IMR-90 (cell line): Measurements from ENCODE around the gene MCM5.

Source experiments
- CEBPB ChIP-seq: IDR thresholded peaks from 2 replicates; pipeline ENCODE4 v1.6.1; 2012; ENCODE audit warnings: low read depth, low read length, improper control_type of control experiment
- CTCF ChIP-seq: conservative IDR thresholded peaks from 2 replicates; pipeline ENCODE4 v1.5.1; 2012; ENCODE audit warnings: mild to moderate bottlenecking, low read depth, low read length, improper control_type of control experiment
- ELK1 ChIP-seq: fragments of 150-350 bp; IDR thresholded peaks from 2 replicates; pipeline ENCODE4 v1.6.1; 2016; ENCODE audit warnings: low read depth, mild to moderate bottlenecking, low read length, moderate library complexity, borderline replicate concordance
- FOS ChIP-seq: fragments of 150-350 bp; IDR thresholded peaks from 2 replicates; pipeline ENCODE4 v1.6.1; 2016; ENCODE audit warnings: low read depth, low read length
- MAFK ChIP-seq: IDR thresholded peaks from 2 replicates; pipeline ENCODE4 v1.6.1; 2012; ENCODE audit warnings: low read depth, low read length, improper control_type of control experiment
- POLR2A ChIP-seq: IDR thresholded peaks from 2 replicates; pipeline ENCODE4 v1.6.1; 2012; ENCODE audit warnings: mild to moderate bottlenecking, low read depth, low read length
- RAD21 ChIP-seq: IDR thresholded peaks from 2 replicates; pipeline ENCODE4 v1.6.1; 2012; ENCODE audit warnings: low read length, improper control_type of control experiment
- RFX5 ChIP-seq: IDR thresholded peaks from 2 replicates; pipeline ENCODE4 v1.8.0; 2012; ENCODE audit warnings: low read depth, mild to moderate bottlenecking, low read length, moderate library complexity

GRCh38 chr22:35375526-35375925 is 24.4 kb upstream of the MCM5 start:
- TF ChIP-seq POLR2A: no peak
- TF ChIP-seq MAFK: no peak
- no peak for TF ChIP-seq ELK1
- TF ChIP-seq CTCF: no peak
- no peak for TF ChIP-seq FOS
- no peak for TF ChIP-seq RFX5
- no peak for TF ChIP-seq RAD21
- TF ChIP-seq CEBPB: no peak
